ENCODE measurements around the gene IL26. TPM values are rescaled to one million over a fixed set of nuclear protein-coding genes. Genes with fewer than 3 reads are reported as not detected.

Gene IL26
- total RNA-seq, 1 experiment from 2014 or later, result not detected

DNA sequence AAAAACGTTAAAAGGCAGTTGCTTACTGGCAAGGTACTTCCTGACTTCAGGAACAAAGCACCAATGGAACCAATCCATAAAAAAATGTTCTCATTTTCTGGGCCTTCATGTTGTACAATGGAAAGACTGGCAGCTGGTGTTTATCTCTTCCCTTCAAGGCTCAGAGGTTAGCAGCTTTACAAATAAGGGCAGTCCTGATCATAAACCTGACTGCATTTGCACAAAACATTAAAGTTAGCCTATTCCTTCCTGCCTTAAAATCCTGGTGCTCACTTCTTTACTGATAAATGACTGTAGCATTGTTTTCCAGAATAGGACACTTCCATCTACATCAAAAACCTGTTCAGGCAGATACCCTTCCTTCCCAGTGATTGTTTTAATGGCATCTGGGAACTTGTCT, 19.2 kb downstream of the IL26 start:
- no peaks in the 10 kb centered on the region for H3K79me2 ChIP-seq (ENCODE audit: low read depth)
- H4K20me1 ChIP-seq (ENCODE audit: insufficient read depth), result no peaks in the 10 kb centered on the region
- intact Hi-C loops (cut with micrococcal nuclease; ENCODE audit: unreplicated experiment), result no loop called here
- H3K9me2 ChIP-seq (ENCODE audit: insufficient read depth), result no peaks in the 10 kb centered on the region
- no peaks in the 10 kb centered on the region for H3K27me3 ChIP-seq (ENCODE audit: insufficient read depth, low read depth)
- no peak for DNase-seq
- H3K4me3 ChIP-seq, result no peak overlapping the region
- H2AFZ ChIP-seq, result no peak overlapping the region
- H3K36me3 ChIP-seq (ENCODE audit: low read depth), result no peaks in the 10 kb centered on the region
- ChIA-PET POLR2A (ENCODE audit: unreplicated experiment) (no interaction called here), CTCF (no interaction called here)
- no peaks in the 10 kb centered on the region for H3K4me1 ChIP-seq (replicated peaks; ENCODE audit: insufficient read depth)
- H3F3A ChIP-seq (ENCODE audit: insufficient read depth, low read depth), result no peaks in the 10 kb centered on the region
- no peak overlapping the region for H3K4me2 ChIP-seq
- no peaks in the 10 kb centered on the region for H3K9me3 ChIP-seq (ENCODE audit: insufficient read depth, low read depth)
- no peak overlapping the region for H3K27ac ChIP-seq
- no TSS peak for BruUV-seq (replicated peaks)
- TF ChIP-seq EZH2 (IDR thresholded peaks at IDR 0.05; ENCODE audit: low read depth), result no peak
- TF ChIP-seq, protein P1, sequence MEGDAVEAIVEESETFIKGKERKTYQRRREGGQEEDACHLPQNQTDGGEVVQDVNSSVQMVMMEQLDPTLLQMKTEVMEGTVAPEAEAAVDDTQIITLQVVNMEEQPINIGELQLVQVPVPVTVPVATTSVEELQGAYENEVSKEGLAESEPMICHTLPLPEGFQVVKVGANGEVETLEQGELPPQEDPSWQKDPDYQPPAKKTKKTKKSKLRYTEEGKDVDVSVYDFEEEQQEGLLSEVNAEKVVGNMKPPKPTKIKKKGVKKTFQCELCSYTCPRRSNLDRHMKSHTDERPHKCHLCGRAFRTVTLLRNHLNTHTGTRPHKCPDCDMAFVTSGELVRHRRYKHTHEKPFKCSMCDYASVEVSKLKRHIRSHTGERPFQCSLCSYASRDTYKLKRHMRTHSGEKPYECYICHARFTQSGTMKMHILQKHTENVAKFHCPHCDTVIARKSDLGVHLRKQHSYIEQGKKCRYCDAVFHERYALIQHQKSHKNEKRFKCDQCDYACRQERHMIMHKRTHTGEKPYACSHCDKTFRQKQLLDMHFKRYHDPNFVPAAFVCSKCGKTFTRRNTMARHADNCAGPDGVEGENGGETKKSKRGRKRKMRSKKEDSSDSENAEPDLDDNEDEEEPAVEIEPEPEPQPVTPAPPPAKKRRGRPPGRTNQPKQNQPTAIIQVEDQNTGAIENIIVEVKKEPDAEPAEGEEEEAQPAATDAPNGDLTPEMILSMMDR (conservative IDR thresholded peaks at IDR 0.05), result no peak

- ChIA-PET POLR2A (ENCODE audit: unreplicated experiment) (no interaction called here), CTCF (no interaction called here)
- H3K4me1 ChIP-seq (replicated peaks; ENCODE audit: insufficient read depth), result no peaks in the 10 kb centered on the region
- H3K36me3 ChIP-seq (ENCODE audit: low read depth), result no peaks in the 10 kb centered on the region
- H4K20me1 ChIP-seq (ENCODE audit: insufficient read depth), result no peaks in the 10 kb centered on the region
- H3K4me3 ChIP-seq, result no peak overlapping the region
- H3K79me2 ChIP-seq (ENCODE audit: low read depth), result no peaks in the 10 kb centered on the region
- TF ChIP-seq, protein P1 (conservative IDR thresholded peaks at IDR 0.05), result no peak
- no peak for TF ChIP-seq EZH2 (IDR thresholded peaks at IDR 0.05; ENCODE audit: low read depth)
- no peak overlapping the region for H3K4me2 ChIP-seq
- H3K27ac ChIP-seq, result no peak overlapping the region
- BruUV-seq (replicated peaks), result no TSS peak
- H3F3A ChIP-seq (ENCODE audit: insufficient read depth, low read depth), result no peaks in the 10 kb centered on the region
- intact Hi-C loops (cut with micrococcal nuclease; ENCODE audit: unreplicated experiment), result no loop called here
- no peak overlapping the region for H2AFZ ChIP-seq
- no peaks in the 10 kb centered on the region for H3K9me3 ChIP-seq (ENCODE audit: insufficient read depth, low read depth)
- no peaks in the 10 kb centered on the region for H3K9me2 ChIP-seq (ENCODE audit: insufficient read depth)
- H3K27me3 ChIP-seq (ENCODE audit: insufficient read depth, low read depth), result no peaks in the 10 kb centered on the region
- DNase-seq, result no peak
Observed at GRCh38 chr12:68203460-68203875, 22.1 kb downstream of the IL26 start.

GRCh38 chr12:68200854-68201253, 24.8 kb downstream of the IL26 start:
- H3F3A ChIP-seq (ENCODE audit: insufficient read depth, low read depth), result no peaks in the 10 kb centered on the region
- H3K4me1 ChIP-seq (replicated peaks; ENCODE audit: insufficient read depth), result no peaks in the 10 kb centered on the region
- H3K9me2 ChIP-seq (ENCODE audit: insufficient read depth), result no peaks in the 10 kb centered on the region; the same call in 1 of the 2 replicates
- no TSS peak for BruUV-seq (replicated peaks)
- DNase-seq, result peak; percentile 16 to 54
- TF ChIP-seq EZH2 (IDR thresholded peaks at IDR 0.05; ENCODE audit: low read depth), result no peak
- TF ChIP-seq, protein P1 (conservative IDR thresholded peaks at IDR 0.05), result no peak
- intact Hi-C loops (cut with micrococcal nuclease; ENCODE audit: unreplicated experiment), result no loop called here
- H3K27me3 ChIP-seq (ENCODE audit: insufficient read depth, low read depth), result 0 out of 2 replicates have a peak, but pooled peaks cover 4% of the 10 kb centered on the region
- H2AFZ ChIP-seq, result no peak overlapping the region
- no peaks in the 10 kb centered on the region for H4K20me1 ChIP-seq (ENCODE audit: insufficient read depth)
- no peaks in the 10 kb centered on the region for H3K36me3 ChIP-seq (ENCODE audit: low read depth)
- ChIA-PET CTCF (no interaction called here), POLR2A (ENCODE audit: unreplicated experiment) (no interaction called here)
- H3K4me3 ChIP-seq, result no peak overlapping the region
- H3K27ac ChIP-seq, result no peak overlapping the region
- no peak overlapping the region for H3K4me2 ChIP-seq
- no peaks in the 10 kb centered on the region for H3K9me3 ChIP-seq (ENCODE audit: insufficient read depth, low read depth)
- no peaks in the 10 kb centered on the region for H3K79me2 ChIP-seq (ENCODE audit: low read depth)

Data from PC-9 (cell line).